Coronary artery (tissue), 2 donors: Measurements from ENCODE around the gene SPG7.

Experiments
- DNase-seq: peaks from one replicate; pipeline ENCODE4 v3.0.0-alpha.2; 2017; ENCODE audit warnings: low spot score
- H3K27ac ChIP-seq, 2 donors: fragments of 200-600 bp; sonication (generic); one replicate each; pipeline ENCODE4 v1.5.1; 2016 to 2019
- H3K4me3 ChIP-seq: fragments of 200-600 bp; sonication (generic); 2 replicates; pipeline ENCODE4 v1.5.1; 2016; ENCODE audit warnings: mild to moderate bottlenecking, moderate library complexity
- CTCF ChIP-seq: fragments of 200-600 bp; sonication (generic); IDR thresholded peaks from one replicate; pipeline ENCODE4 v1.5.1; 2019; ENCODE audit warnings: antibody characterized with exemption

Gene SPG7

DNA sequence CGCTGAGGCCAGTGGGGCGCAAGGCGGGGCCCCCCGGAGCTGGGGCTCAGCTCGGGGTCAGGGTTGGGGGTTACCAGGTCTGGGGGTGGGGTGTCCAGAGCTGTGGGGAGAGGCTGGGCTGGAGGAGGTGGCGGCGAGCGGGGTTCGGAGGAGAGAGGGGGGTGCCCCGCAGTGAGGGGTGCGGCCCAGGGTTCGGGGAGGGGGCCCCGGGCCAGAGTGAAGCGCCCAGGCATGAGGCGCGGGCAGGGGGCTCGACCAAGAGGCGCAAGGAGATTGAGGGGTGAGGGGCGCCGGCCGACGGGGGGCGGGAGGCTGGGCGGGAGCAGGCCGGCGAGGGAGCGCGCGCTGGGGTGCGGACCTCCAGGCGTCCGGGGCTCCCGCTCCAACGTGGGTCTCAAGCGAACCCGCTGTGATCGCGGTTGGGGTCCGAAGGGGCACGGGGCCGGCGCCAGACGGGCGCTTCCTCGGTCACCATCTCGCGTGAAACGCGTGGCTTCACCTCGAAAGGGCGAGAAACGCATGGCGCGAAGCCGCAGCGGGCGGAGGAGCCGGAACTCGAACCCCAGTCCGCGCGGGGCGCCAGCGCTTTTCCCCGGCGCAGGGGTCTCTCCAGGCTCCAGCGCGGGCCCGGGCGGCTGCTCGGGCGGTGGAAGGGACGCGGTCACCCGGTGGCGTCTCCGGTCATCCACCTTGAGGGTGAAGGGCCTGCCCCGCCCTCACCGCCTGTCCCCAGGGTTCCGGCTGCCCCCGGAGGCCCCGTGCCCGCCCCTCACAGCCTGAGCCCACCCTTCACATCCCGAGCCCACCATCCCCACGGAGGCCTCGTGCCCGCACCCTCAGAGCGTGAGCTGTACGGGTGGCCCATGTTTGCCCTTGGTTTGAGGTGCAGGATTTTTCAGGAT, 68.2 kb downstream of the SPG7 start:
- no peak overlapping the region for H3K27ac ChIP-seq
- no peak for TF ChIP-seq CTCF
- peak overlapping the region; percentile 62 for H3K4me3 ChIP-seq
- DNase-seq = no peak

DNA sequence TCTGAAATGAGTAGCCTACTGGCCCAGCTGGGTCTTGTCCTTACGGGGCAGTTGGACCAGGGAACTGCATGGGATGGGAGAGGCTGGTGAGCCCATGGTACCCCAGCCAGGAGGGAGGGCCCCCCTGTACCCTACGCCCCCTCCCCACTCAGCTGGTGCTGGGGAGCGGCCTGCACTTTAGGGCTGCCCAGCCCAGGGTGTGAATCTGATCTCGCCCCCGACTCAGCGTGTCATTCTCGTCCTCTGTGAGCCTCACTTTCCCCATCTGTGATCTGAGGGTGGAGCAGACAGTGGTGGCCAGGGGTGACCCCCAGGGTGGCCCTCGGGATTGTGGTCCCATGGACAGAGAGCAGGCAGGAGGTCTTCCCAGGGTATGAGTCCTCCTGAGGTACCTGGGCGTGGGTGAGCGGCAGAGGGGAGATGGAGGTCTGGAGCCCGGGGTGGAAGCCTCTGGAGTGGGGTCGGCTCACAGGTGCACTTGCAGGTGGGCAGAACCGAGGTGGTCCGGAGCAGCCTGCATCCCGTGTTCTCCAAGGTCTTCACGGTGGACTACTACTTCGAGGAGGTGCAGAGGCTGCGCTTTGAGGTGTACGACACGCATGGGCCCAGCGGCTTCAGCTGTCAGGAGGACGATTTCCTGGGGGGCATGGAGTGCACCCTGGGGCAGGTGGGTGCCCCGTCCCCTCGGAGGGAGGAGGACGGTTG, 69.0 kb downstream of the SPG7 start:
- H3K4me3 ChIP-seq = no peak overlapping the region
- DNase-seq = no peak
- no peak for TF ChIP-seq CTCF
- no peak overlapping the region for H3K27ac ChIP-seq

DNA sequence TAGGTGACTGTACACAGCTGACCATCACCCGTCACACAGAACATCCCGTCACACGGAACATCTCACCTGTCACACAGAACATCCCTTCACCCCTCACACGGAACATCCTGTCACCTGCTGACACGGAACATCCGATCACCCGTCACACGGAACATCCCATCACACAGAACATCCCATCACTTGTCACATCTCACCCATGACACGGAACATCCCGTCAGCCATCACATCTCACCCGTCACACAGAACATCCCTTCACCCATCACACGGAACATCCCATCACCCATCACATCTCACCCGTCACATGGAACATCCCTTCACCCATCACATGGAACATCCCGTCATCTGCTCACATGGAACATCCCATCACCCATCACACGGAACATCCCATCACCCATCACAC, 71.1 kb downstream of the SPG7 start:
- H3K27ac ChIP-seq = no peak overlapping the region
- no peak for DNase-seq
- TF ChIP-seq CTCF = no peak
- H3K4me3 ChIP-seq = no peak overlapping the region

- TF ChIP-seq CTCF = no peak
- no peak overlapping the region for H3K27ac ChIP-seq
- no peak overlapping the region for H3K4me3 ChIP-seq
- no peak for DNase-seq
These were observed 73.0 kb downstream of the SPG7 start for GRCh38 chr16:89581045-89581695.

DNA sequence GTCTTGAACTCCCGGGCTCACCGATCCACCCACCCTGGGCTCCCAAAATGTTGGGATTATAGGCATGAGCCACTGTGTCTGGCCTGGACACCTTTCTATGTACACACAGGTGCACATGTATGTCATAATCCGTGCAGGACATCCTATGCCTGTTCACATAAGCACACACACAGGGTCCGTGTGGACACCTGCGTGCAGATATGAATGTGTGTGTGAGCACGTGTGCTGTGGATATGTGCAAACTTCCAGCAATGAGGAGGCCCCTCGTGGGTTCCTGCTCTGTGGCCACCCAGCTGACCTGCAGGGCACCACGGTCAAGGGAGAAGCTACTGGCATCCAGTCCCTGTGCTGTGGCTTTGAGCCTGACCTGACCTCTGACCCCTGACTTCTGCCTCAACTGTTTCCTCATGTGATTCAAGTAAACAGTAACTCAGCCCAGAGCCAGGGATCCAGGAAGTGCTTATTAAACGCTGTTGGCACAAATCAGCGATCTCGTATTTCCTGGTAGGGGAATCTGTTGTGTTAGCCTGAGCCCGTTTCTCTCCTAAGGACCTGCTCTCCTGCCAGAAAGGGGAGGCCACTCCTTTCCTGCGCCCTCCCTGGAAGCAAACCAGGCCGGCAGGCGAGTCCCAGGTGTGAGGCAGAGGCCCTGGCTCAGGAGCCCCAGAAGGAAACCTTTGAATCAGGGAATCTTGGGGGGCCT, 73.8 kb downstream of the SPG7 start:
- no peak for TF ChIP-seq CTCF
- no peak overlapping the region for H3K27ac ChIP-seq
- H3K4me3 ChIP-seq = no peak overlapping the region
- no peak for DNase-seq

- no peak overlapping the region for H3K27ac ChIP-seq
- TF ChIP-seq CTCF = no peak
- DNase-seq = no peak
- no peak overlapping the region for H3K4me3 ChIP-seq
These were observed 74.5 kb downstream of the SPG7 start for GRCh38 chr16:89582614-89583196.
